HG02943 (cell line): Measurements from ENCODE around the gene KRT25.
"Not testable (repeated sequence)": the region's sequence is repeated elsewhere in the genome, so short reads cannot be mapped to it uniquely, and the experiment has no call there.

Experiments used
- ATAC-seq: cut with Tn5 transposase; IDR thresholded peaks from one replicate; pipeline ENCODE4 v1.9.1; 2021; ENCODE audit warnings: mild to moderate bottlenecking, low read depth, moderate library complexity; ENCODE audit not compliant: unreplicated experiment

Gene KRT25

GRCh38 chr17:40760105-40761016, 5.2 kb upstream of the KRT25 start:
- ATAC-seq, result no peak

GRCh38 chr17:40753804-40754203, 1.3 kb downstream of the KRT25 start:
- no peak for ATAC-seq

- no peak for ATAC-seq
Observed at GRCh38 chr17:40751065-40751464, 4.1 kb downstream of the KRT25 start.

GRCh38 chr17:40750391-40750790, 4.7 kb downstream of the KRT25 start:
- no peak for ATAC-seq

- not testable (repeated sequence) for ATAC-seq
Observed at GRCh38 chr17:40748666-40749065, 6.5 kb downstream of the KRT25 start.

- ATAC-seq, result no peak
Observed at GRCh38 chr17:40738553-40738952, 16.6 kb downstream of the KRT25 start.

- no peak for ATAC-seq
Observed at GRCh38 chr17:40735016-40735415, 20.1 kb downstream of the KRT25 start.

- no peak for ATAC-seq
Observed at GRCh38 chr17:40734018-40734417, 21.1 kb downstream of the KRT25 start.

- no peak for ATAC-seq
Observed at GRCh38 chr17:40730970-40731369, 24.2 kb downstream of the KRT25 start.

GRCh38 chr17:40727447-40728231, 27.5 kb downstream of the KRT25 start:
- ATAC-seq, result no peak

- no peak for ATAC-seq
Observed at GRCh38 chr17:40726919-40727318, 28.2 kb downstream of the KRT25 start.

GRCh38 chr17:40724656-40725055, 30.5 kb downstream of the KRT25 start:
- no peak for ATAC-seq

GRCh38 chr17:40722241-40722640, 32.9 kb downstream of the KRT25 start:
- no peak for ATAC-seq

GRCh38 chr17:40720899-40721298, 34.2 kb downstream of the KRT25 start:
- no peak for ATAC-seq

- ATAC-seq, result no peak
Observed at GRCh38 chr17:40718930-40719329, 36.2 kb downstream of the KRT25 start.

- no peak for ATAC-seq
Observed at GRCh38 chr17:40717776-40718175, 37.4 kb downstream of the KRT25 start.

GRCh38 chr17:40714473-40714872, 40.7 kb downstream of the KRT25 start:
- ATAC-seq, result no peak

GRCh38 chr17:40707745-40708144, 47.4 kb downstream of the KRT25 start:
- no peak for ATAC-seq

GRCh38 chr17:40705584-40705983, 49.5 kb downstream of the KRT25 start:
- ATAC-seq, result no peak

GRCh38 chr17:40703652-40704051, 51.5 kb downstream of the KRT25 start, which contains the start of gene KRT24:
Gene KRT24 (minus strand): TSS chr17:40703752. CDS start chr17:40703693, 59 bp downstream.
- no peak for ATAC-seq

- no peak for ATAC-seq
Observed at GRCh38 chr17:40702271-40702670, 52.9 kb downstream of the KRT25 start.
